HuH-7 (cell line): Measurements from ENCODE around the gene TMEM263.
"Not testable (repeated sequence)": the region's sequence is repeated elsewhere in the genome, so short reads cannot be mapped to it uniquely, and the experiment has no call there.

Experiments used
- DNase-seq: peaks from one replicate; pipeline ENCODE4 v3.0.0; 2011; ENCODE audit warnings: low spot score

TMEM263 gene

DNA sequence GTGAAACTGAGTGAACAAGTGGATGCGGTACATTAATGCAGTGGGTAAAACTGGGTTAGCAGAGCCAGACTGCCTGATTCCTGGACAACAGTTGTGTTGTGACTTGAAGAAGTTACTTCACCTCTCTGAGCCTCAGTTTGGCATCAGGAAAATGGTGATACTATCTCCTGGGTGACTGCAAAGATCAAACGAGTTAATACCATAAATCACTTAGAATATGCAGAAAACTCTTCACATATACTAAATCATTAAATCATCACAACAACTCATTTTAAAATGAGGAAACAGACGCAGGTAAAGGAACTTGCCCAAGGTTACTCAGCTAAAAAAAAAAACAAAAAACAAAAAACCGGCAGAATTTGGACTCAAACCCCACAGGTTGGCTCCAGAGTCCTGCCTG is 30.4 kb downstream of the TMEM263 start:
- DNase-seq: no peak

DNA sequence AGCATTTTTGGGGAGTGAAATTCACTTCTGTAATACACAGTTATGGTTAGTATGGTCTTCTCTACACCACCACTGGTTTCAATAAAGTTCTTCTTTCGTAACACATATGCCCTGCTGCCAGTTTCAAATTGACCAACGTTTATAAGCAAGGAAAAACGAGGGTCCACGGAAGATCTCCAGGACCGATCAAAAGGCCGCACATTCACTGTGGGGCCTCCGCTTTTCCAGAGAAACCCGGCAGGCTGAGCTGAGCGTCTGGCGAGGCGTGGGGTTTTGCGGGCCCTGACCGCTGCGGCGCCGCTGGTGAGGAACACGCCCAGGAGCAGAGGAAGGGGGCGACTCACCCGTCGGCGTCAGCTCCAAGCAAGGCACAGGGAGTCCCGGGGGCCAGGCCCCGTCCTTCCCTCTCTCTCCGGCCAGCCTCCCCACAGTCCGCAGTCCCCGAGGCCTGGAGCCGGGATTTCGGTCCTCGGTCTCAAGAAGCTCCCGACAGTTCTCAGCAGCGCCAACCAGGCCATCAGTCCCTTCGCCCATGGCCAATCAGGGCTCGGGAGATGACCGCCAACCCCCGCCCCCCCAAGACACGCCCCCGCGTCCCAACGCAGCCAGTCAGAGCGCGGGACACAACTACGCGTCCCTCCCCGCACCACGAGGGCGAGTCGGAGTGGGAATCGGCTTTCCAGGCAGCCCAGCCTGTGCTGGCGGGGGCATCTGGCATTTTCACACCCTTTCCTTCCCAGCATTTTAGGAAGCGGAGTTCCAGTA is 31.1 kb downstream of the TMEM263 start, which contains the start of gene MTERF2:
Gene MTERF2, minus strand, starts transcription at position 522 of the 765 bp plus-strand sequence. CDS start 8,432 bp downstream, outside the sequence.
- DNase-seq: peak; percentile 92

DNA sequence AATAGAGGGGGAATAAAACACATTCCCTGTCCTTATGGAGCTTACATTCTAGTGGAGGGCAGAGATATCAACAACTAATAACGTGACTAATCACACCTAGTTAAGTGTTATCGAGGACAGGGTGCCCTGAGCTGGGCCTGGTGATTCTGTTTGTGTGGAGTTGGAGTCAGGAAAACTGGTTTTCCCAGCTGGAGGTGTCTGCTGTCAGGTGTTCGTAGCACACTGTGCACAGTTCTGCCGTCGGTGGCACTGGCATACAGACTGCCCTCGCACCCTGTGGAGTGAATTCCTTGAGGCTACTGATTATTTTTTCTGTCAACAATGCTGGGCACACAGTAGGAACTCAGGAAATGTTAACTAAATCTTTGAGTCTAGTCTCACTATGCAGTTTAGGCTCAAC is 32.1 kb downstream of the TMEM263 start:
- DNase-seq: no peak

DNA sequence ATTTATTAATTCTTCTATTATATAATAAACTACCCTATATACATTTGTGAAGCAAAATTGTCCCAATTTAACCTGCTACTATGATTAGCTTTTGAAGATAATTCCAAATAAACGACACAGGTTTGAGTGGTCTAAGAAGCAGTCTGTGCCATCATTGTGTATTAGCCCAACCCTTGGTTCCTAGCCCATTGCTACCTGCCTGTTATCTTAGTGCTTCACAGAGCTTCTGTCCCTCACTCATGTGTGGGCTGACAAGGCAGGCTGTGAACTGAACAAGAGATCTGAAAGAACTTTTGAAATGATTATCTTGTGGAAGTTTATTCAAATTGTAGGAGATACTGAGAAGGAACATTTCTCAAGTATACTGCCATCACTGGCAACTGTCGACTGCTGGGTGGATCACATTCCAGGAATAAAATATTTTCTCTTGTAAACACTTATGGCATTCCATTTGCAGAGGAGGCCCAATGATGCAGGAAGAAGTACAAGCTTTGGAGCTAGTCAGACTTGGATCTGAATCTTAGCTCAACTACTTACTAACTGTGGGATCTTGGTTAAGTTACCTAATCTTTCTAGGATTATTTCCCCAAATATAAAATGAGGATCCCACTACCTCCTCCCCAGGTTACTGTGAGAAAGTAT is 39.0 kb downstream of the TMEM263 start:
- DNase-seq: no peak

DNA sequence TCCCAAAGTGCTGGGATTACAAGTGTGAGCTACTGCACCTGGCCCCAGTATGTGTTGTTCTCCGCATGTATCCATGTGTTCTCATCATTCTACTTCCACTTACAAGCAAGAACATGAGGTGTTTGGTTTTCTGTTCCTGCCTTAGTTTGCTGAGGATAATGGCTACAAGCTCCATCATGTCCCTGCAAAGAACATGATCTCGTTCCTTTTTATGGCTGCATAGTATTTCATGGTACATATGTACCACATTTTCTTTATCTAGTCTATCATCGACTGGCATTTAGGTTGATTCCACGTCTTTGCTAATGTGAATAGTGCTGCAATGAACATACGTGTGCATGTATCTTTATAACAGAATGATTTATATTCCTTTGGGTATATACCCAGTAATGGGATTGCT is 40.4 kb downstream of the TMEM263 start:
- DNase-seq: not testable (repeated sequence)

DNA sequence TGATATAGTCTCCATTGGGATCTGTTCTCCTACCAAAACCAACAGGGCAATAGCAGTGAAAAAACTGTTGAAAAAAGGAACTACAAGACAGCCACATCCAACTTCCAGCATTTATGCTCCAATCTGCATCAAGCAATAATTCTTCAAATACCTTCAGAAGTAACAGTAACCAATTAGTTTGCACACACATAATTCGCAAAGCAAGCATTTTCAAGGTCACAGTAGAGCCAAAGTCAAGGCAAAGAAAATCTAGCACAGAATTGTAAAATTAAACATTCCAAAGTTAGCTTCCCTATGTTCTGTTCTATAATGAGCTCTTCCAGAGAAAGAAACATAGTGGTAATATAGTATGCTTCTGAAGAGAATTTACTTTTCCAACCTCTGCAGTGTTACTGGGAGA is 42.2 kb downstream of the TMEM263 start:
- DNase-seq: no peak

DNA sequence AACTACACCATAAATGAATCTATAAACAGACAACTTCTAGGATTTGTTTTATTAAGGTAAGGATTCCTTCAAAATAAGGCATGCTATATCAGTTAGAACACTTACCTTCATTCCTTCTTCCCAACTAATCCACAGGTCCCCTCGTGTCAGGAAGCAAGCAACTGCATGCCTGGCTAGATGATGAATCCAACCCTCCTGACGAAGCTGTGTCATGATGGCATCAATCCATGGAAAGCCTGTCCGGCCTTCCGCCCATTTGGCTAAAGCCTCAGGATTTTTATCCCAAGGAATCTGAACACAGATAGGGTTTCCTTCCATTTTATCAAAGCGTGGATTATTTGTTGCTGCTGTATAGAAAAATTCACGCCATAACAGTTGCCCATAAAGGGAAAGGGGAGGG is 43.7 kb downstream of the TMEM263 start:
- DNase-seq: no peak

DNA sequence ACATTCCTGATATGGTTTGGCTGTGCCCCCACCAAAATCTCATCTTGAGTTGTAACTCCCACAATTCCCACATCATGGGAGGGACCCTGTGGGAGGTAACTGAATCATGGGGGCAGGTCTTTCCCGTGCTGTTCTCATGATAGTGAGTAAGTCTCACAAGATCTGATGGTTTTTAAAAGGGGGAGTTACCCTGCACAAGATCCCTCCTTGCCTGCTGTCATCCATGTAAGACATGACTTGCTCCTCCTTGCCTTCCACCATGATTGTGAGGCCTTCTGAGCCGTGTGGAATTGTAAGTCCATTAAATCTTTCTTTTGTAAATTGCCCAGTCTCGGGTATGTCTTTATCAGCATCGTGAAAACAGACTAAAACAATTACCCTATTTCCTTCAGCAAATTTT is 47.0 kb downstream of the TMEM263 start:
- not testable (repeated sequence) for DNase-seq

DNA sequence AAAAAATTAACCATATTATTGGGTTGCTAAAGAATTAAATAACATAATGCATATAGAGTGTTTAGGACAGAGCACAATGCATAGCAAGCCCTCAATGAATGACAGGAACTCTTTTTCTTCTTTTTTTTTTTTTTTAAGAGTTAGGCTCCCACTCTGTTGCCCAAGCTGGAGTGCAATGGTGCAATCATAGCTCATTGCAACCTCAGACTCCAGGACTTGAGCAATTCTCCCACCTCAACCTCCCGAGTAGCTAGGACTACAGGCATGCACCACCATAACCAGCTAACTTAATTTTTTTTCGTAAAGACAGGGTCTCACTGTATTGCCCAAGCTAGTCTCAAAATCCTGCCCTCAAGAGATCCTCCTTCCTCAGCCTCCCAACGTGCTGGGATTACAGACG is 51.7 kb downstream of the TMEM263 start:
- DNase-seq: no peak

DNA sequence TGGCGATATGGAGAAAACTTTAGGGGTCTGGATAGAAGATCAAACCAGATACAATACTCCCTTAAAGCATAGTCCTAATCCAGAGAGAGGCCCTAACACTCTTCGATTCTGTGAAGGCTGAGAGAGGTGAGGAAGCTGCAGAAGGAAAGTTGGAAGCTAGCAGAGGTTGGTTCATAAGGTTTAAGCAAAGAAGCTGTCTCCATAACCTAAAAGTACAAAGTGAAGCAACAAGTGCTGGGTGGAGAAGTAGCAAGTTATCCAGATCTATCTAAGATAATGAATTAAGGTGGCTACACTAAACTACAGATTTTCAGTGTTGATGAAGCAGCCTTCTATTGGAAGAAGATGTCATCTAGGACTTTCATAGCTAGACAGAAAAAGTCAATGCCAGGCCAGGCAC is 55.8 kb downstream of the TMEM263 start:
- DNase-seq: no peak

DNA sequence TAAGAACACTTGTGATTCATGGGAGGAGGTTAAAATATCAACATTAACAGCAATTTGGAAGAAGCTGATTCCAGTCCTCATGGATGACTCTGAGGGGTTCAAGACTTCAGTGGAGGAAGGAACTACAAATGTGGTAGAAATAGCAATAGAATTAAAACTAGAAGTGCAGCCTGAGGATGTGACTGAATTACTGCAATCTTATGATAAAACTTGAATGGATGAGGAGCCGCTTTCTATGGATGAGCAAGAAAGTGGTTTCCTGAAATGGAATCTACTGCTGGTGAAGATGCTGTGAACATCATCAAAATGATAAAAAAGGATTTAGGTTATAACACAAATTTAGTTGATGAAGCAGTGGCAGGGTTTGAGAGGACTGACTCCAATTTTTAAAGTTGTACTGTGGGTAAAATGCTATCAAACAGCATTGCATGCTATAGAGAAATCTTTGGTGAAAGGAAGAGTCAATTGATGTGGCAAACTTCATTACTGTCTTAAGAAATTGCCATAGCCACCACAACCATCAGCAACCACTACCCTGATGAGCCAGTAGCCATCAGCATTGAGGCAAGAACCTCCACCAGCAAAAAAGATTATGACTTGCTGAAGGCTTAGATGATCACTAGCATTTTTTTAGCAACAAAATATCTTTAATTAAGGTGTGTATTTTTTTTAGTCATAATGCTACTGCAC is 57.2 kb downstream of the TMEM263 start:
- no peak for DNase-seq

DNA sequence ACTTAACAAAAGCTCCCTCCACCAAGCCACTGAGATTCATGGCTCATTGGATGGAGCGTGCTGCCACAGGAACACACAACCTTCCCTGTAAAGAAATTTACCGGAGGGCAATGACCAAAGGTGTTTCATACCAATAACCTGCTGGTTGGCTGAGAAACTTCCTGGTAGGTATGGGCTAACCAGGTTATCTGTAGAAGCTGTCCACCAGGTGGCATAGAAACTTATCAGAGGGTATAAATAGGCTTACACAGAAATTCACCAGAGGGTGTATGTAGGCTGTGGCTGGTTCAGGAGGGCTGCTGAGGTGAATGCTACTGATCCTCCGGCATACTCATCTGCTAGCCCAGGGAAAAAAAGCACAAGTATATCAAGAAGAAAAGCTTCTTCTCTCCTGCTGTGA is 58.3 kb downstream of the TMEM263 start:
- peak; percentile 8 for DNase-seq

DNA sequence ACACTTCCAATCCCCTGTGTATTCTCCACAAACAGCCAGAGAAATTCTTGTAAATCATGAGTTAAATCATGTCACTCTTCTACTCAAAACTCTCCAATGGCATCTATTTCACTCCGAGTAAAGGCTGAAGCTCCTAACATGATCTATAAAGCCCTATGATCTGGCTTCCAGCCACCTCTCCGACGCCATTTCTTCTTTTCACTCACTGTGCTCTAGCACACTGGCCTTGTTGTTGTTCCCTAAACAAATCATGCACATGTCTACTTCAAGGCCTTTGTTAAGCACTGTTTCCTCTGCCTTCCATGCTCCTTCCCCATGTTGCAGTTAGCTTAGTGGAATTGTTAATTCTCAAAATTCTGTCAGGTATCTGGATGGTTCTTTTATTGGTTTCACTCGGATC is 61.3 kb downstream of the TMEM263 start:
- DNase-seq: no peak

DNA sequence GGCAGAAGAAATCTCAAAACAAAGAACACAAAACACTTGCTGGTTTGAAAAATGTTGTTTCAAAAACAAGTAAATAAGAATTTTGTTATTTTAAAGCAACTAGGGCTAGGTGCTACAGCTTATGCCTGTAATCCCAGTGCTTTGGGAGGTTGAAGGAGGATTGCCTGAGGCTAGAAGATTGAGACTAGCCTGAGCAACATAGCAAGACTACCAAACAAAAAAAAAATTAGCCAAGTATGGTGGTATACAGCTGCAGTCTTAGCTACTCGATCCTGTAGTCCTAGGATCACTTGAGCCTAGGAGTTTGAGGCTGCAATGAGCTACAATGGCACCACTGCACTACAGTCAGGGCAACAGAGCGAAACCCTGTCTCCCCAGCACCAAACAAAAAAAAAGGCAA is 63.8 kb downstream of the TMEM263 start:
- no peak for DNase-seq
